Activated CD8-positive, alpha-beta memory T cell treated with anti-CD3 and anti-CD28 coated beads, Interleukin-2, amount 50 U/mL, for 24 hours (primary cell): Measurements from ENCODE around the gene GDF15.
A peak's percentile ranks its signal among the peaks of the same experiment; 100 is the strongest.
"Not testable (repeated sequence)": the region's sequence is repeated elsewhere in the genome, so short reads cannot be mapped to it uniquely, and the experiment has no call there.

Experiments
- DNase-seq: peaks from one replicate; pipeline ENCODE4 v3.0.0-alpha.2; 2020; ENCODE audit errors: extremely low read depth

The GDF15 gene, protein sequence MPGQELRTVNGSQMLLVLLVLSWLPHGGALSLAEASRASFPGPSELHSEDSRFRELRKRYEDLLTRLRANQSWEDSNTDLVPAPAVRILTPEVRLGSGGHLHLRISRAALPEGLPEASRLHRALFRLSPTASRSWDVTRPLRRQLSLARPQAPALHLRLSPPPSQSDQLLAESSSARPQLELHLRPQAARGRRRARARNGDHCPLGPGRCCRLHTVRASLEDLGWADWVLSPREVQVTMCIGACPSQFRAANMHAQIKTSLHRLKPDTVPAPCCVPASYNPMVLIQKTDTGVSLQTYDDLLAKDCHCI

DNA sequence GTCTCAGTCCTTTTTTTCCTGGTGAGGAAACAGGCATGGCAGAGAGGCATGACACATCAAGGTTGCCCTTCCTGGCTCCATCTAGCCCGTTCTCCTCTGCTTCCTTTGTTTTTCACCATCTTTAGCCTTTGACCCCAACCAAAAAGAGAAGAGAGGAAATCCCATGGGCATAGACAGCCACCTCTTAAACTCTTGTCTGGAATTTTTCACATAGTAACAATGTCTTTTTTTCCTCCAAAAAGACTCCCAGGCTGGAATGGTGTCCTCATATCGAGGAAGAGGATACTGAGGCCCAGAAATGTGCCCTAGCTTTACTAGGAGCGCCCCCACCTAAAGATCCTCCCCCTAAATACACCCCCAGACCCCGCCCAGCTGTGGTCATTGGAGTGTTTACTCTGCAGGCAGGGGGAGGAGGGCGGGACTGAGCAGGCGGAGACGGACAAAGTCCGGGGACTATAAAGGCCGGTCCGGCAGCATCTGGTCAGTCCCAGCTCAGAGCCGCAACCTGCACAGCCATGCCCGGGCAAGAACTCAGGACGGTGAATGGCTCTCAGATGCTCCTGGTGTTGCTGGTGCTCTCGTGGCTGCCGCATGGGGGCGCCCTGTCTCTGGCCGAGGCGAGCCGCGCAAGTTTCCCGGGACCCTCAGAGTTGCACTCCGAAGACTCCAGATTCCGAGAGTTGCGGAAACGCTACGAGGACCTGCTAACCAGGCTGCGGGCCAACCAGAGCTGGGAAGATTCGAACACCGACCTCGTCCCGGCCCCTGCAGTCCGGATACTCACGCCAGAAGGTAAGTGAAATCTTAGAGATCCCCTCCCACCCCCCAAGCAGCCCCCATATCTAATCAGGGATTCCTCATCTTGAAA, at the start of gene GDF15:
Gene GDF15 (plus strand): TSS at position 484 of the 868 bp plus-strand sequence. CDS start 32 bp downstream, at position 516.
- no peak for DNase-seq

DNA sequence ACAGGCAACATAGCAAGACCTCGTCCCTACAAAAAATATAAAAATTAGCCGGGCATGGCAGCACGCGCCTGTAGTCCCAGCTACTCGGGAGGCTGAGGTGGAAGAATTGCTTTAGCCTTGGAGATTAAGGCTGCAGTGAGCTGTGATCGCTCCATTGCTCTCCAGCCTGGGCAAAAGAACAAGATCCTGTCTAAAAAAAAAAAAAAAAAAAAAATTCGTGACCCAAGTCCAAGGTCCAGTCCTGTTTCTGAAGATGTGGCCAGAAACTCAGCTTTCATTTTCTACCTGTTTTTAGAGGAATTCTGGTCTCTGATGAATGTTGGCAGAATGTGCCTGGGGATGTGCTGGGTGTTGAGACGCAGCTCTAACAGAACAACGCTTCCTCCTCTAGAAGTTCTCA, 47.4 kb upstream of the GDF15 start:
- no peak for DNase-seq

GRCh38 chr19:18339723-18340122, 46.2 kb upstream of the GDF15 start:
- no peak for DNase-seq

DNA sequence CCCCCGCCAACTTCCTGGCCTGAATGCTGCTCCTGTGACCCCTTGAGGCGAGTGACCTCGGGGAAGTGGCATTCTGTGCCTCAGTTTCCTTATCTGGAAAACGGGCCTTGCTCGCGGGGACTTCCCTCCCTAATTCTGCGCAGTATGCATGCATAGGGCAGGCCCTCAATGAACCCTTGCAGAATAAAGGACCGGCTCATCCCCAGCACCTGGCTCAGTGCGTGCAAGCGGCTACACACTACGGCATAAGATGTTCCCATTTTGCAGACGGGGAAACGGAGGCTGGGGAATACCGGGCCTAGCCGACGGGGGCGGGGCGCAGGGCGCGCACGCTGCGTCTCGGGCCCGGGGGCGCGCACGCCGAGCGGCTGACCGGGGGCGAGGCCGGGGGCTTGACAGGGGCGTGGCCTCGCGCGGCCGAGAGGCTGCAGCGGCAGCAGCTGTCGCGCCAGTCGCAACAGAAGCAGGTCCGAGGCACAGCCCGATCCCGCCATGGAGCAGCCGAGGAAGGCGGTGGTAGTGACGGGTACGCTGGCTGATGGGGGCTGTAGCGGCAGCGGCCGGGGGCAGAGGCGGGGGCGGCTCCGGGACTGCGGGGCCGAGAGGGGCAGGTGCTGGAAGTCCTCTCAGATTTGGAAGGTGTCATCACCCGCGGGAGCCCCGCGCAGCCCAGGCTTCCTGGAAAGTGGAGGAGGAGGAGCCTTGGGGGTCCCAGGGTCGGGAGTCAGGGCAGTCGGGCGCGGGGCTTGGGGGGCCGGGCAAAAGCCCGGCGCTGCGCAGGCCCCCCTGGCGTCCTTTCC, 45.6 kb upstream of the GDF15 start, which contains the start of gene PGPEP1:
Gene PGPEP1 (plus strand): TSS at position 409 of the 800 bp plus-strand sequence. CDS start 84 bp downstream, at position 493.
- no peak for DNase-seq

- peak; percentile 27 for DNase-seq
Measured at GRCh38 chr19:18340990-18341868, 44.7 kb upstream of the GDF15 start.

- DNase-seq = no peak
Measured at GRCh38 chr19:18342090-18342632, 43.8 kb upstream of the GDF15 start.

DNA sequence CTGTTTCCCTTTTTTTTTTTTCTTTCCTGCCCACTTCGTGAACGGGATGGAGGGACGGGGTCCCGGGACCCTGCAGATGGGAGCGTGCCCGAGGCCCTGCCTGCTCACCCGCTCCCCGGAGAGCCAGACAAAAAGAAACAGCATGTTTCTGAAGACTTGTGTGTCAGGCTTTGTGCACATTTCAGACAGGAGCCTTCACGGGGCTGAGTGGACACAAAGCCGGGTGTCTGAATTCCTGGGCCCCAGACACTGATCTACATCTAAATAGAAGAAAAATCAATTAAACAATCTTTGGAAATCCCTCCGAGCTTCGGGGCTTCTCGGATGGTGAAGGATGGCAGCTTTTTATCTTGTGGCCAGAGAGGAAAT, 41.4 kb upstream of the GDF15 start:
- no peak for DNase-seq

- DNase-seq = no peak
Measured at GRCh38 chr19:18345296-18345695, 40.7 kb upstream of the GDF15 start.

- DNase-seq = no peak
Measured at GRCh38 chr19:18346091-18346490, 39.9 kb upstream of the GDF15 start.

DNA sequence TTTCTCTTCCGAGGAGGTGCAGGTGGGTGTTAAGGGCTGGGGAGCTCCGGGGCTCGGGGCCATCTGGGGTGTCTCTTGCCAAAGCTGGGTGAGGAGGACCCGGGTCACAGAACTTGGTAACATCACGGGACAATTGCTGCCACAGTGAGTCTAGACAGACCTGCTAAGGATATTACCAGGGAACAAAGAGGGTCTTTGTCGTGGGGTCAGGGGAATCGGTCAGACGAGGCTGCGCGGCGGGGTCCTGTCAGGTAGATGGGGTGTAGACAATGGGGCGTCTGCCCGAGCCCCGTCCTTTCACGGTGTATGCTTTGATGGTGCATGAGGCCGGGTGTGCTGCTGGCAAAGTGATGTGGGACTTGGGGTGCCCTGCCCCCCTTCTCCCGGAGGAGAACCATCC, 37.8 kb upstream of the GDF15 start:
- no peak for DNase-seq

GRCh38 chr19:18348818-18349339, 37.1 kb upstream of the GDF15 start:
- not testable (repeated sequence) for DNase-seq

- DNase-seq = no peak
Measured at GRCh38 chr19:18349524-18350128, 36.3 kb upstream of the GDF15 start.

GRCh38 chr19:18350490-18350889, 35.5 kb upstream of the GDF15 start:
- DNase-seq = no peak

GRCh38 chr19:18351544-18351943, 34.4 kb upstream of the GDF15 start:
- DNase-seq = no peak

- no peak for DNase-seq
Measured at GRCh38 chr19:18353378-18354005, 32.5 kb upstream of the GDF15 start.

DNA sequence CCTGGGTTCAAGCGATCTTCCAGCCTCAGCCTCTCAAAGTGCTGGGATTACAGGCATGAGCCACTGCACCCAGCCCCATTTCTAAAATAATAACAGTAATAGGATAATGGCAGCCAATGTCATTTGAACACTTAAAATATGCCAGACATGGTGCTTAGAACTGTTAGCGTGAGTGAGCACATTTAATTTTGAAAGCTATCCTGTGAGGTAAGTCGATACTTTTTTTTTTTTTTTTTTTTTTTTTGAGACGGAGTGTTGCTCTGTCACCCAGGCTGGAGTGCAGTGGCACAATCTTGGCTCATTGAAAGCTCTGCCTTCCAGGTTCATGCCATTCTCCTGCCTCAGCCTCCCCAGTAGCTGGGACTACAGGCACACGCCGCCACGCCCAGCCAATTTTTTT, 31.2 kb upstream of the GDF15 start:
- not testable (repeated sequence) for DNase-seq

- no peak for DNase-seq
Measured at GRCh38 chr19:18357041-18357440, 28.9 kb upstream of the GDF15 start.

GRCh38 chr19:18361646-18362045, 24.3 kb upstream of the GDF15 start:
- DNase-seq = no peak

DNA sequence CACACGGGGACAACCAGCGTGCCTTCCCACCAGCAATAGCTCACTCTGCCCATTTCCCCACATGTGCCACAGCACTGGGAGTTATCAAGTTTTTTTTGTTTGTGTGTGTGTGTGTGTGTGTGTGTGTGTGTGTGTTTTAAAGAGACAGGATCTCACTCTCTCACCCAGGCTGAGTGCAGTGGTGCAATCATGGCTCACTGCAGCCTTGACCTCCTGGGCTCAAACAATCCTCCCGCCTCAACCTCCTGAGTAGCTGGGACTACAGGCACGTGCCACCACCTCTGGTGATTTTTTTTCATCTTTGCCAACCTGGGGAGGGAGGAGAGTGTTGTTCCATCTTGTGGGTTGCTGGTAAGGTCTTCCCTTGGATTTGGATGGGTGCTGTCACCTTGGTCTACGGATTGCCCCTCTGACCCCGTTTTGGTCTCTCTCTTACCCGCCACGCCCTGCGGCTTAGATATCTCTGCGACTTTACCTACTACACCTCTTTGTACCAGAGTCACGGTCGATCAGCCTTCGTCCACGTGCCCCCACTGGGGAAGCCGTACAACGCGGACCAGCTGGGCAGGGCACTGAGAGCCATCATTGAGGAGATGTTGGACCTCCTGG, 22.9 kb upstream of the GDF15 start:
- DNase-seq = no peak
